ENCODE data around the gene SLC25A46.

Gene SLC25A46

DNA sequence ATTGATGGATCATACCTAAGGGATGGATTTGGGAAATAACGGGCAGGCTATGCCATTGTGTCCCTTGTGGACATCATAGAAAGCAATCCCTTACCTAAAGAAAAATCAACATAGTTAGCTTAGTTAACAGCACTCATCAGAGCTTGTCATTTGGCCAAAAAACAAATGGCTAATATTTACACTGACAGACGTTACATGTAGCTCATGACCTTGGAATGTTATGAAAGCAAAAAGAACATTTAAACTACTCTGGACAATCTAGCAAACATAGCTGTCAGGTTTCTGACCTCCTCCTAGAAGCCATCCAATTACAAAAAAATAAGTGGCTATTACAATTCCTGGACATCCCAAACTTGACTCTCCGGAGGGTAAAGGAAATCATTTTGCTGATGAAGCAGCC lies 36.1 kb upstream of the SLC25A46 start:
- Histone ChIP-seq H3K9me3 (ENCODE audit: control insufficient read depth, low read length) (no peaks in the 10 kb centered on the region), H2AK5ac (ENCODE audit: low read length, severe bottlenecking) (no peak overlapping the region), H2BK12ac (ENCODE audit: low read length in 2 of 2) (no peak overlapping the region), H2BK120ac (ENCODE audit: low read depth, low read length) (no peak overlapping the region), H2BK15ac (ENCODE audit: low read depth, poor library complexity, severe bottlenecking) (no peak overlapping the region), H3K36me3 (ENCODE audit: control insufficient read depth in 1 of 2, insufficient read depth in 2 of 2, low read depth in 1 of 2, low read length in 2 of 2) (no peaks in the 10 kb centered on the region), H3K9ac (ENCODE audit: low read length) (no peak overlapping the region), H2BK5ac (ENCODE audit: low read depth, low read length, poor library complexity, severe bottlenecking) (no peak overlapping the region), H3K79me1 (replicated peaks; ENCODE audit: low read length, poor library complexity, severe bottlenecking) (no peaks in the 10 kb centered on the region), H3K27me3 (ENCODE audit: control insufficient read depth in 1 of 2, insufficient read depth in 1 of 2, low read length in 2 of 2) (no peaks in the 10 kb centered on the region), H3K27ac (ENCODE audit: low read length, poor library complexity, severe bottlenecking) (no peak overlapping the region), H3K18ac (ENCODE audit: low read depth in 1 of 2, low read length in 2 of 2) (no peak overlapping the region), H4K8ac (ENCODE audit: low read length) (no peak overlapping the region), H3K14ac (ENCODE audit: low read length in 2 of 2) (no peak overlapping the region), H3K4me3 (ENCODE audit: insufficient read depth in 1 of 2, low read depth in 1 of 2, low read length in 2 of 2) (no peak overlapping the region), H4K91ac (ENCODE audit: low read length) (no peak overlapping the region), H2AFZ (ENCODE audit: low read depth, low read length) (no peak overlapping the region), H3K4me2 (ENCODE audit: low read length, poor library complexity, severe bottlenecking) (no peak overlapping the region), H3K4me1 (ENCODE audit: control insufficient read depth, insufficient read depth, low read depth, low read length) (no peaks in the 10 kb centered on the region), H3K4ac (ENCODE audit: low read depth in 1 of 2, low read length in 2 of 2) (no peak overlapping the region), H3K23ac (ENCODE audit: low read length in 2 of 2) (no peak overlapping the region)
- no peak for DNase-seq
- 38% methylated on average over 2 of the region's 3 CpGs for WGBS

DNA sequence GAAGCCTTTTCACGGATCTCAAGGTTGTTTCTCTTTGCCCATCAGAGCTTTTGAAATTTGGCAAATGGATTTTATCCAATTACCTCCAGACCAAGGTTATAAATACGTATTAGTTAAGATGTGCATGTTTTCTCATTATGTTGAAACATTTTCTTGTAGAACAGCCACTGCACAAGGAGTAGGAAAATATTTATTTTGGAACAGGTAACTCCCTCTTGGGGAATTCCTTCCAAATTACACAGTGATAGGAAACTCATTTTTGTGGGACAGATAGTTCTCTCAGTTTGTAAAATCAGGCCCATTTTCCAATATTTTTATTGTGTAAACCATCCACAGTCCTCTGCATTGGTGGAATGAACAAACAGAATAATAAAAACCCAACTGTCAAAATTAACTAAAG lies 35.3 kb upstream of the SLC25A46 start:
- Histone ChIP-seq H2BK5ac (ENCODE audit: low read depth, low read length, poor library complexity, severe bottlenecking) (no peak overlapping the region), H3K36me3 (ENCODE audit: control insufficient read depth in 1 of 2, insufficient read depth in 2 of 2, low read depth in 1 of 2, low read length in 2 of 2) (no peaks in the 10 kb centered on the region), H4K8ac (ENCODE audit: low read length) (no peak overlapping the region), H2BK12ac (ENCODE audit: low read length in 2 of 2) (no peak overlapping the region), H2AFZ (ENCODE audit: low read depth, low read length) (no peak overlapping the region), H3K4me2 (ENCODE audit: low read length, poor library complexity, severe bottlenecking) (no peak overlapping the region), H2AK5ac (ENCODE audit: low read length, severe bottlenecking) (no peak overlapping the region), H3K18ac (ENCODE audit: low read depth in 1 of 2, low read length in 2 of 2) (no peak overlapping the region), H3K9ac (ENCODE audit: low read length) (no peak overlapping the region), H2BK15ac (ENCODE audit: low read depth, poor library complexity, severe bottlenecking) (no peak overlapping the region), H3K4ac (ENCODE audit: low read depth in 1 of 2, low read length in 2 of 2) (no peak overlapping the region), H3K9me3 (ENCODE audit: control insufficient read depth, low read length) (no peaks in the 10 kb centered on the region), H4K91ac (ENCODE audit: low read length) (no peak overlapping the region), H2BK120ac (ENCODE audit: low read depth, low read length) (no peak overlapping the region), H3K27me3 (ENCODE audit: control insufficient read depth in 1 of 2, insufficient read depth in 1 of 2, low read length in 2 of 2) (no peaks in the 10 kb centered on the region), H3K79me1 (replicated peaks; ENCODE audit: low read length, poor library complexity, severe bottlenecking) (no peaks in the 10 kb centered on the region), H3K23ac (ENCODE audit: low read length in 2 of 2) (no peak overlapping the region), H3K27ac (ENCODE audit: low read length, poor library complexity, severe bottlenecking) (no peak overlapping the region), H3K14ac (ENCODE audit: low read length in 2 of 2) (no peak overlapping the region), H3K4me1 (ENCODE audit: control insufficient read depth, insufficient read depth, low read depth, low read length) (no peaks in the 10 kb centered on the region), H3K4me3 (ENCODE audit: insufficient read depth in 1 of 2, low read depth in 1 of 2, low read length in 2 of 2) (no peak overlapping the region)
- no peak for DNase-seq
- WGBS = 90% methylated on average over 2 of the region's 2 CpGs

DNA sequence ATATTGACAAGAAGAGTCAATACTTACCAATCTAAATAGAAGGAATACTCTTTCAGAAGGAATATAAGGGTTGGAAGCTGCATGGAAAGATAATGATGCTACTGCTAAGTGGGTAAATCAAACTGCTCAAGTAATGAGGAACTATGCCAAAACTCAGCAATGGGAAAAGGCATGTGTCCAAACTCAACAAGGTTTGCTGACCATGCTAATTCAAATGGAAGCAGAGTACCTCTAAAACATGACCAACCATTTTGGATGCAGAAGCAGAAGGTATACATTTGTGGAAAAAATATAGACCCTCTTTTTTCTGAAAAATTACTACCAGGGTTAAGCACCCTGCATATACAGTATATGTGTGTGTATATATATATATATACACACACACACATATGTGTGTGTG lies 33.5 kb upstream of the SLC25A46 start:
- Histone ChIP-seq H3K4me1 (ENCODE audit: control insufficient read depth, insufficient read depth, low read depth, low read length) (no peaks in the 10 kb centered on the region), H2AK5ac (ENCODE audit: low read length, severe bottlenecking) (no peak overlapping the region), H4K91ac (ENCODE audit: low read length) (no peak overlapping the region), H3K27ac (ENCODE audit: low read length, poor library complexity, severe bottlenecking) (no peak overlapping the region), H3K14ac (ENCODE audit: low read length in 2 of 2) (no peak overlapping the region), H2BK5ac (ENCODE audit: low read depth, low read length, poor library complexity, severe bottlenecking) (no peak overlapping the region), H3K18ac (ENCODE audit: low read depth in 1 of 2, low read length in 2 of 2) (no peak overlapping the region), H2BK120ac (ENCODE audit: low read depth, low read length) (no peak overlapping the region), H4K8ac (ENCODE audit: low read length) (no peak overlapping the region), H2AFZ (ENCODE audit: low read depth, low read length) (no peak overlapping the region), H3K4ac (ENCODE audit: low read depth in 1 of 2, low read length in 2 of 2) (no peak overlapping the region), H3K9ac (ENCODE audit: low read length) (no peak overlapping the region), H3K4me2 (ENCODE audit: low read length, poor library complexity, severe bottlenecking) (no peak overlapping the region), H3K27me3 (ENCODE audit: control insufficient read depth in 1 of 2, insufficient read depth in 1 of 2, low read length in 2 of 2) (no peaks in the 10 kb centered on the region), H2BK12ac (ENCODE audit: low read length in 2 of 2) (no peak overlapping the region), H3K9me3 (ENCODE audit: control insufficient read depth, low read length) (no peaks in the 10 kb centered on the region), H3K4me3 (ENCODE audit: insufficient read depth in 1 of 2, low read depth in 1 of 2, low read length in 2 of 2) (no peak overlapping the region), H2BK15ac (ENCODE audit: low read depth, poor library complexity, severe bottlenecking) (no peak overlapping the region), H3K79me1 (replicated peaks; ENCODE audit: low read length, poor library complexity, severe bottlenecking) (no peaks in the 10 kb centered on the region), H3K23ac (ENCODE audit: low read length in 2 of 2) (no peak overlapping the region), H3K36me3 (ENCODE audit: control insufficient read depth in 1 of 2, insufficient read depth in 2 of 2, low read depth in 1 of 2, low read length in 2 of 2) (no peaks in the 10 kb centered on the region)
- no peak for DNase-seq

GRCh38 chr5:110707260-110707844 lies 31.5 kb upstream of the SLC25A46 start:
- Histone ChIP-seq H3K4me1 (ENCODE audit: control insufficient read depth, insufficient read depth, low read depth, low read length) (no peaks in the 10 kb centered on the region), H3K4me3 (ENCODE audit: insufficient read depth in 1 of 2, low read depth in 1 of 2, low read length in 2 of 2) (no peak overlapping the region), H3K4ac (ENCODE audit: low read depth in 1 of 2, low read length in 2 of 2) (no peak overlapping the region), H2BK12ac (ENCODE audit: low read length in 2 of 2) (no peak overlapping the region), H2AK5ac (ENCODE audit: low read length, severe bottlenecking) (no peak overlapping the region), H2BK5ac (ENCODE audit: low read depth, low read length, poor library complexity, severe bottlenecking) (no peak overlapping the region), H3K9me3 (ENCODE audit: control insufficient read depth, low read length) (no peaks in the 10 kb centered on the region), H4K91ac (ENCODE audit: low read length) (no peak overlapping the region), H3K9ac (ENCODE audit: low read length) (no peak overlapping the region), H3K79me1 (replicated peaks; ENCODE audit: low read length, poor library complexity, severe bottlenecking) (no peaks in the 10 kb centered on the region), H2AFZ (ENCODE audit: low read depth, low read length) (no peak overlapping the region), H3K27ac (ENCODE audit: low read length, poor library complexity, severe bottlenecking) (no peak overlapping the region), H3K18ac (ENCODE audit: low read depth in 1 of 2, low read length in 2 of 2) (no peak overlapping the region), H3K23ac (ENCODE audit: low read length in 2 of 2) (no peak overlapping the region), H3K14ac (ENCODE audit: low read length in 2 of 2) (no peak overlapping the region), H2BK120ac (ENCODE audit: low read depth, low read length) (no peak overlapping the region), H2BK15ac (ENCODE audit: low read depth, poor library complexity, severe bottlenecking) (no peak overlapping the region), H3K27me3 (ENCODE audit: control insufficient read depth in 1 of 2, insufficient read depth in 1 of 2, low read length in 2 of 2) (no peaks in the 10 kb centered on the region), H3K4me2 (ENCODE audit: low read length, poor library complexity, severe bottlenecking) (no peak overlapping the region), H3K36me3 (ENCODE audit: control insufficient read depth in 1 of 2, insufficient read depth in 2 of 2, low read depth in 1 of 2, low read length in 2 of 2) (no peaks in the 10 kb centered on the region), H4K8ac (ENCODE audit: low read length) (no peak overlapping the region)
- DNase-seq = no peak
- 54% methylated on average over 2 of the region's 3 CpGs for WGBS

Measured in mesenchymal stem cell (in vitro differentiated cells and primary cell).